Fibroblast of pulmonary artery (primary cell): ENCODE results near the gene RECK.

Experiments
- DNase-seq: peaks from one replicate; pipeline ENCODE4 v3.0.0-alpha.2; 2010; ENCODE audit warnings: low read depth
- H3K4me3 ChIP-seq: replicated peaks from 2 replicates; pipeline ENCODE4 v1.5.1; 2011; ENCODE audit warnings: low read depth, mild to moderate bottlenecking, control low read depth, low read length, moderate library complexity
- TF ChIP-seq, protein P1 (sequence below): IDR thresholded peaks from 2 replicates; pipeline ENCODE4 v1.5.1; 2011; ENCODE audit warnings: mild to moderate bottlenecking, control low read depth, low read length, inconsistent platforms; ENCODE audit errors: missing control alignments

RECK gene

DNA sequence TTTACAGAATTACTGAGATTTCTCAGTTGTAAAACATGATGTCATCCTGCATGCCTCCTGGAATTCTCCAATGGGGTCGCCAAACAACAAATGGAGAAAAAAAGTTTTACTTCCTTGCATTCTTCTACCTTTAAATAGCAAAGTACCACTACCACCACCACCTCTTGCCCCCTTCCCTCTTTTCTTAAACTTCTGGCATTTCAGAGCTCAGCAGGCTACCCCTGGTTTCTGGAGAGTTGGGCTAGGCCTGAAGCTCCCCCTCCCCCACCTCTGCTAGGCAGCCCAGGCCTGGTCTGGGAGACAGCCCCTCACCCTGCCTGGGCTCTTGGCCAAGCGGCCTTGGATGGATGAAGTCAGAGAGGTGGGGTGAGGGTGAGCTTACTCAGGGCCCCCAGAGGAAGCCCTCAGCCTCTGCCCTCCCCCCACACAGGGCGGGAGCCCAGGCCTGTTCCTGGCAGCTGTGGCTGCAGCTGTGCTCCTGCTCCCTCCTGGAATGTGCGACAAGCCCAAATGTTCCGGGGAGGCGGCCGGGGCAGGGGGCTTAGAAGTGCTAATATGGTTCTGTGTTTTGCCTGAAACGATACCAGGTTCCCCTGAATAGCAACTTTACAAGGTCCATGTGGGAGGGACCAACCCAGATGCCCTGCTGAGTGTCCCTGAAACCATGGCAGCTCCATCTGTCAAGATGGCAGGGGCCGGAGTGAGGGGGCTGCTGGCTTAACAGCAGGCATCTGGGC is 126.5 kb downstream of the RECK start:
- TF ChIP-seq, protein P1, sequence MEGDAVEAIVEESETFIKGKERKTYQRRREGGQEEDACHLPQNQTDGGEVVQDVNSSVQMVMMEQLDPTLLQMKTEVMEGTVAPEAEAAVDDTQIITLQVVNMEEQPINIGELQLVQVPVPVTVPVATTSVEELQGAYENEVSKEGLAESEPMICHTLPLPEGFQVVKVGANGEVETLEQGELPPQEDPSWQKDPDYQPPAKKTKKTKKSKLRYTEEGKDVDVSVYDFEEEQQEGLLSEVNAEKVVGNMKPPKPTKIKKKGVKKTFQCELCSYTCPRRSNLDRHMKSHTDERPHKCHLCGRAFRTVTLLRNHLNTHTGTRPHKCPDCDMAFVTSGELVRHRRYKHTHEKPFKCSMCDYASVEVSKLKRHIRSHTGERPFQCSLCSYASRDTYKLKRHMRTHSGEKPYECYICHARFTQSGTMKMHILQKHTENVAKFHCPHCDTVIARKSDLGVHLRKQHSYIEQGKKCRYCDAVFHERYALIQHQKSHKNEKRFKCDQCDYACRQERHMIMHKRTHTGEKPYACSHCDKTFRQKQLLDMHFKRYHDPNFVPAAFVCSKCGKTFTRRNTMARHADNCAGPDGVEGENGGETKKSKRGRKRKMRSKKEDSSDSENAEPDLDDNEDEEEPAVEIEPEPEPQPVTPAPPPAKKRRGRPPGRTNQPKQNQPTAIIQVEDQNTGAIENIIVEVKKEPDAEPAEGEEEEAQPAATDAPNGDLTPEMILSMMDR: no peak
- H3K4me3 ChIP-seq: no peak overlapping the region
- DNase-seq: peak; percentile 88

DNA sequence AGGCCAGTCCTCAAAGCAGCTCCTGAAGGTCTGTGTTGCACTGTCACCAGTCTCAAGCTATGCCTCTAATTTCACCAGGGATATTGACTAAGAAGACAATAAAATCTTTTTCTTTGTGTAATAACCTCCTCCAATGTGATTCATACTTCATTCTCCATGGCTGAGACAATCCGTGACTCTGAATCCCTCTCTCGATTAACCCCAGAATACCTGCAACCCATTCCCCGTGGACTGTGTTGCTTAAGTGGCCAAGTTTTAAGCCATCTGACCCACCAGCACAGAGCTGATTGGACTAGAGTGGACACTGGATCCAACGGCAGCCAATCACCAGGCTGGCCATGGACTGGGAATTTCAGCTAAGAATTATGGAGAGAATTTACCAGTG is 127.1 kb downstream of the RECK start:
- DNase-seq: peak; percentile 63
- H3K4me3 ChIP-seq: no peak overlapping the region
- TF ChIP-seq, protein P1: no peak

DNA sequence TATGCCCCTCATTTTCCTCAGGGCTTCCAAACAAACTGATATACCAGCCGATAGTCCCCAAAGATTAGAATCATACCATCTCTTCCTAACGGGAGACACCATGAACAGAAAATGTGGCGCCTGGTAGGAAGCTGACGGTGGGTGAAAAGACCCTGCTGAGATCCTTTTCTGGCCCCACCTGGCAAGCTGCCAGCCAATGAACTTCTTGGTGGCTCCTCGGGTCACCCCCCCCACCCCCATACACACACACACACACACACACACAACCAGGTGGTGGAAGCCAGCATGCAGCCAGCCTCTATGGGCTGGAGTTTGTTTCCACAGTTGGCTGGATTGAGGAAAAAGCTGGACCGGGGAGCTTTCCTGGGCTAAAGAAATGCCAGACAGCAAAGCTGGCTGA is 127.7 kb downstream of the RECK start:
- TF ChIP-seq, protein P1: no peak
- DNase-seq: no peak

DNA sequence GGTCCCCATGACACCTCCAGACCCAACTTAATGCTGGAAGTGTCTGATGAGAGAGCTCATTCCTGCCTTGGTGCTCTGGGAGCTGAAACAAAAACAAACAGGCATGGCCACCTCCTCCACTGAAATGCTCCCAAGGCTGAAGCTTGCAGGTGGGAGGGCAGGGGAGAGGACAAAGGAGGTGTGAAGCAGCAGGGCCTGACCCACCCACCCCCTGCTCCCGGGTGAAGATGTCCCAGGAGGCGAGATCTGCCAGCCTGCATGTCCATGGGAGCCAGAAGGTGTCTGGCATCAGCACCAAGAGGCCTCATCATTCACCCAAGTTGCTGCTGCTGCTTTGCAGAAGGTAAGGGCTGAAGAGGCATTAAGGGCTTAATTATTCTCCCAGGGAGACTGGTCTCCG is 128.3 kb downstream of the RECK start:
- H3K4me3 ChIP-seq: no peak overlapping the region
- TF ChIP-seq, protein P1: no peak
- DNase-seq: no peak

More for the DNA sequence above, 127.7 kb downstream of the RECK start:
- H3K4me3 ChIP-seq: no peak overlapping the region

DNA sequence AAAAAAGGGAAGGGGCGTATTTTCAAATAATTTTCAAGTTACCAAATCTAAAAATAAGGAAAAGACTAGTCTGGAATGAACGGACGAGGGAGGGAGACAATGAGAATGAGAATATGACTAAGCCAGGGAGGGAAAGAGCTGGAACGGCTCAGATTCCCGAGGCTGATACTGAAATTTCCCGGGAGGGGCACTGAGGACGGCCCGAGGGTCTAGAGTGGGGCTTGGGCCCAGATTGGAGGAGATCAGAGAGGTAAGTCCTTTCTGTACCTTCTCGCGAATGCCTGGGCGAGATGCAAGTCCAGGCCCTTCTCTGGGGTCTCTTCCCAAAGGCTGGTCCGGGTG is 129.1 kb downstream of the RECK start:
- peak overlapping the region; percentile 58 for H3K4me3 ChIP-seq
- peak; percentile 60 for DNase-seq
- TF ChIP-seq, protein P1: no peak

DNA sequence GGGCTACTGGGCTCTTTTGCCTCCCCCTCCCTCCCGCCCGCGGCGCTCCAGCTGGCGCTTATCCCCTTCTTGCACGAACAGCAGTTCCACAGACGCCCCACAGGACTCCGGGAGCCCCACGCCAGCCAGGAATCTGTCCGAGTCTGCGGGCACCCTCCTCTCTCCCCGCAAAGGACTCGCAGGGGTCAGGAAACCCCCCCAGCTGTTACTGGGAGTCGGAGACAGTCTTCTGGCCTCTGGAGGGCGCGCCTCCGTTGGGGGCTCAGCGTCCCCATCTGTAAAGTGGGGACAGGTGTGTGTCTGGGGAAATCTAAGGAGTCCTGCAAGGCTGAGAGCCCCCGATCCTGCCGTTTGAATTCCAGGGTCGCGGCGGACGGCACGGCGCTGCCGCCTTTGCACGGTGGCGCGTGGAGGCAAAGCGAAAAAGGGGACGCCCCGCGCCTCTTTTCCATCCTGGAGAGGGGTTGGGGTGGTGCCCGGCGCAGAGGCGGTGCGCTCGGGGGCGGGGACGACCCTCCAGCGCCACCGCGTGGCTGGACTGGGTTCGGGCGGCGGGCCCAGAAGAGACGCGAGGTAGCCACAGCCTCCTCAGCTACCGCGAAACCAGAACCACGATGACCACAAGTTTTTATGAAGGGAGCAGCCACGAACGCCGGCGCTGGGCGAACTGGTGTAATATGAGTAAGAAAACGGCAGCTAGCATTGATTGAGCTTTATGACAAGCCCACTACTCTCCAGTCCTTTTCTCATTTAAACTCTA is 129.6 kb downstream of the RECK start:
- TF ChIP-seq, protein P1: peak; percentile 50
- DNase-seq: peak; percentile 82
- peak overlapping the region; percentile 58 for H3K4me3 ChIP-seq
